HG03442 (cell line): ENCODE data around the gene KCNQ1.
"Not testable (repeated sequence)": the region's sequence is repeated elsewhere in the genome, so short reads cannot be mapped to it uniquely, and the experiment has no call there.

Source experiments
- ATAC-seq: cut with Tn5 transposase; IDR thresholded peaks from one replicate; pipeline ENCODE4 v1.9.1; 2021; ENCODE audit warnings: mild to moderate bottlenecking, moderate library complexity; ENCODE audit not compliant: unreplicated experiment

KCNQ1 gene

DNA sequence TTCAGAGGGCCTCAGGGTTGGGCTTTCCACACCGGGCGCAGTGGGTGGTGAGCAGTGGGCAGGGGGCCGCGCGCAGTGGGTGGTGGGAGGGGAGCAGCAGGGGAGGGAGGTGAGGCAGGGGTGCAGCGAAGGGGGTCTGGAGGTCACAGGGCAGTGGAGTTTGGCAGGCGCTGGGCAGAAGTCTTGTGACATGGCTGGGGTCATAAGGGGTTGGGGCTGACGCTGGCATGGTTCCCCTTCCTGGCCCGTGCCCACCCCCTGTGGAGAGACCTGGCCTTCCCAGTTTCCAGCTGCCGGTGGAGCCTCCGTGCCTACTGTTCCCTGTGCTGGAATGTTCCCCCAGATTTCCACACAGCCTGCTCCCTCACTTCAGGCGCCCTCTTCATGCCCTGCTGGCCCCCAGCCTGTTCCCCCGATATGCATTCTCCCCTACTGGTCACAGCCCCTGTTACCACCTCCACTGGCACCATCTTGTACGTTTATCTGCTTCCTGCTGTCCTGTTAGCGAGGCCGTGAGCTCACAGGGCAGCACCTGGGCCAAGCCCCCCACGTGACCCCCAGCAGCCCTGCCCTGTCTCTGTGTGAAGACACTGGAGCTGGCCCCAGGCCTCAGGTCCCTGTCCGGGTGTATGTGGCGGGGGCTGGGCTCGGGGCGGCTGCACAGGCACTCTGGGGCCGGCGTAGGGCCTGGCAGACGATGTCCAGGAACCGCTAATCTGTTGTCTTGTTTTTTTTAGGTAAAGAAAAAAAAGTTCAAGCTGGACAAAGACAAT, 143.4 kb downstream of the KCNQ1 start:
- ATAC-seq: no peak

DNA sequence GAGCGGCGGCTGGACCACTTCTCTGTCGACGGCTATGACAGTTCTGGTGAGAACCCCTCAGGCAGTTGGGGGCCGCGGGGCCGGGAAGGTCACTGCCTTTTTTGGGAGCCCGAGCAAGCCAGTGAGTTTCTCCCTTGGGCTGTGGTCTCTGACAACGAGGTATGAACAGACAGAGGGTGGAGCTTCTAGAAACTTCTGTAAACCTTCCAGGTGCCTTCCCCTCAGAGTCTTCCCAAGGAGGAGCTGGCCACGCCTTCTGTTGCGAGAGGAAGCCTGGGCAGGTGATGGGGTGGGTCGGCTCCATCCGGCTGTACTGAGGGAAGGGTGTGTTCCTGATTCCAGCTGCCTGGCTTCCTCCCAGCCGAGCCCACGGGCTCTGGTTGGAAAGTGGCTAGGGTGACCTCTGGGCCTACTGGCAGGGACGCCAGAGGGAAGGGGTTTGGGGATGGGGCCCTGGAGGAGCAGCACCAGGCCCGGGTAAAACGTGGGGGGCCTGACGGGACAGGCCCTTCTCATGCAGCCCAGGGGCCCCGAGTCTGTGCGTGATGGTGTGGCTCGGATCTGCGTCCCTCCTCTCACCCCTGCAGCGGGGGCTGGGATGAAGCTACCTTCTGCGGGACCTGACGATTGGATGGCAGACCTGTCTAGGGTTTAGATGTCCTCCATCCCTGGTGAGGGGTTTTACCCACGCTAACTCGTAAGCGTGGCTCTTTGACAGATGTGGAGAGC, 144.2 kb downstream of the KCNQ1 start:
- ATAC-seq: no peak

DNA sequence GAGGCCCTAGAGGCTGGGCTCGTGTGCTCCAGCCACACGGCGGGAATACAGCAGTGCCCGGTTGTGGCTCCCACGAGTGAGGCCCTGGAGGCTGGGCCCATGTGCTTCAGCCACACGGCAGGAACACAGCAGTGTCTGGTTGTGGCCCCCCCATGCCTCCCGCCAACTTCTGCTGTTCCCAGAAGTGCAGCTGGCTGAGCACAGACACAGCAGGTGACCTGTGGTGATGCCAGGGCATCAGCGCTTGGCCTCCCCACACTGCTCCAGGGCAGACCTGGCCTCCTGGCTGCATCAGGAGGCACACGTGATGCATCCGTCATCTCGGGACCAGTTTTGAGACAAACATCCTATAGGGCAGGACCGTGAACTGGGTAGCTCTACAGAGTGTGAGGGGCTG, 144.7 kb downstream of the KCNQ1 start:
- ATAC-seq: no peak

DNA sequence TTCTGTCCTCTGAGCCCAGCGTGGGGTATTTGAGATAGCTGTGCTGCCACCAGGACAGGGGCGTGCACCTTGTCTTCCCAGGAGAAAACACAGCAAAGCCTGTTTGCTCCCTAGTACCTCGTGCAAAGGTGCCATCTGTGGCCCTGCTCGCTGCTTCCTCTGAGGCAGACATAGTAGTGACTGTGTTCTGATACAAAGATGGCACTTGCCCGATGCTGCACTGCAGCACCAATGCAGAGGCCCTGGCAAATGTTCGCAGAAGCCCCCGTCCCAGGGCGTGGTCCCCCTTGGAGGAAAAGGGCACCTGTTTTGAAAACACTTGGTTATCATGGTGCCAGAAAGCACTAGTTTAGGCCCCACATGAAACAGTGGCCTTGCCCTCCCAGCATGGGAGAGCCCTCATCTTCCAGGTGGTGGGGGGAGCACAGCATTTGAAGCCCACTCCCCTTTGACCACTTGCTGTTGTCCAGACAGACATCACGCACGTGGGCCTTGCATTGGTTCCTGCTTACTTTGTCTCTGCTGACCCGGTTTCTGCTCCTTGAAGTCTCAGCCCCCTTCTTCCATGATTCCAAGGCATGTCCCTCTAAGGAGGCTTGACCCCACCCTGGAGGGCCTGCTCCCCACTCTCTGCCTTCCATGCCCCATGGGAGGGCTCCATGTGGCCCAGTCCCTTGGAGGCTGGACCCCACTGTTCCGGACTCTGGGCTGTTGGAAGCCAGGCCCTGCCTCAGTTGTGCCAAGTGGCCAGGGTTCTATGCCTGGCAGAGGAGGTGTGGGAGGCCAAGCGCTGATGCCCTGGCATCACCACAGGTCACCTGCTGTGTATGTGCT, 145.5 kb downstream of the KCNQ1 start:
- no peak for ATAC-seq

DNA sequence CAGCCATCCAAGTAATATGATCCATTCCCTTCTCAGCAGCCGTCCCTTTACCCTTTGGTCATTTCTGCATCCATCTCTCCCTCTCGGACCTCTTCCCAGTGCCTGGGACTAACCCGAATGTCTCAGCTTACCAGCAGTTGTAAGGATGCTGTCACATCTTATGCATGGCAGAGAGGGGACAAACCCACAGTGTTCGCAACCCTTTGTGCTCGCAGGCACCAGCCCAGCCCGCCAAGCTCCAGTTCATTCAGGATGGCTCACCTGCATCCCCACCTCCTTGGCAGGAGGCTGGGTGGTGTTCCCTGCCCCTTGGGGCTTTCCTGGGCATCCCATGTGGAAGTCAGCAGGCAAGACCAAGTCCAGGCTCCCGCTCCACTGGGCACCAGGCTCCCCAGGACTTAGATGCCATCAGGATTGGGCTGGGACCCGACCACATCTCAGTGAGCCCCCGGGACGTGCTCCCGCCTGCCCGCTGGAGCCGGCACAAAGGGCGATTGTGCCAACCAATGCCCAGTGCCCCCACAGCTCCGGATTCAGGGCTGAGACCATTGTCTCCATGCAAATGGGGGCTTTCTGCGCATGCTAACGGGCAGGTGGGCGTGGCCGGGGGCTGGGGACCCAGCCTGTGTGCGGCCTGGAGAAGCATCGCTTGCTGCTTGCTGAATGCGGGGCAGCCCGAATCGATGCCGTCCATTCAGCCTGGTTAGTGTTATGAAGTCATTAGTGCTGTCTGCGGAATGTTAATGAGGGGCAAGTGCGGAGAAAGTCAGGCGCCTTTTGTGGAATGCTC, 146.4 kb downstream of the KCNQ1 start:
- ATAC-seq: no peak

DNA sequence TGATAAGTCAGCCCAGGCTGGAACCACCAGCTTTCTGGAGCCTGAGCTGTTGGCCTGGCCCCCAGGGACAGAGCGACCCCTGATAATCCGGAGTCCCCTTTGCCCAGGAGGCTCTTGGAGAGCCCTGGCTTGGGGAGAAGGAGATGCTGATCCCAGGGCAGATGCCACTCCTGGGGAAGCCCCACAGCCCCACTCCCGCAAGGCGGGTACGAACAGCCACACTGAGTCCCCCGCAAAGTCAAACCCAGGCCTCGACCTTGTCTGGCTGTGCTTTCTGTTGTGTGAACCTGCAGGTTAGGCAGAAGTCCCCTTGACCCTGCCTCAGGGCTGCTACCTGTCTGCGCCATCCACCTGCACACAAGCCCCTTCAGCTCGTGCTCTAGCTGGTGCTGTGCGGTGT, 147.0 kb downstream of the KCNQ1 start:
- no peak for ATAC-seq

DNA sequence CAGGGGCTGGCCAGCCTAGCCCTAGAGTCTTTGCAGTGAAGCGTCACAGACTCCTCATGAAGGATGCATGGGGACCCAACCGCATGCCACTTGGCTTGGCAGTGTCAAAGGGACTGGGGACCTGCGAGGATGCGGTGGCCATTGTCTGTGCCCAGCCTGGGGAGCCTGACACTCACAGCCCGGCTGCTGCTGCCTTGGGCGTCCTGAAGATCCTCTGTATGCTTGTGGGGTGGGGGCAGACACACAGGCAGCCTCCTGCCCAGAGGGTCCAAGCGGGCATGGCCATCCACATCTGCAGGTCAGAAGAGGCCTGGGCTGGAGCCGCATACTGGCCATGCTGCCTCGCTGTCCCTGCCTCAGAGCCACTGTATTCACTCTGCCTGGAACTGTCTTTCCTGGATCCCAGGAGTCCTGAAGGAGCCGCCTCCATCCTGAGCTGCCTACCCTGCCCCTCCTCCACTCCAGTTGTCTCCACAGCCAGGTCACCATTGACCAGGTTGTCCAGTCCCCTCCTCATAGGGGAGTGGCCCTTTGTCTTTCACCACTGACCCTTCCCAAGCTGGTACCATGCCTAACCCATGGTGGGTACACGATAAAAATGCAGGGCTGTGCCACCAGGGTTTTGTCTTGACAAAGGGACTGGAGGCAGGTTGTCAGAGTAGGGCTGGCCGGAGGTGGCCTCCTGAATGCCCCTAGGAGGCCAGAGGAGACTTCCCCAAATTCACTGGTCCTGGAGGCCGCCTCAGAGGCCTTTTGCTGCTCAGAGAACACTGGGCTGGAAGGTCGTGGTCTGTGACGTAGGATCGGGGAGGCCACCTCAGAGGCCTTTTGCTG, 148.0 kb downstream of the KCNQ1 start:
- no peak for ATAC-seq

DNA sequence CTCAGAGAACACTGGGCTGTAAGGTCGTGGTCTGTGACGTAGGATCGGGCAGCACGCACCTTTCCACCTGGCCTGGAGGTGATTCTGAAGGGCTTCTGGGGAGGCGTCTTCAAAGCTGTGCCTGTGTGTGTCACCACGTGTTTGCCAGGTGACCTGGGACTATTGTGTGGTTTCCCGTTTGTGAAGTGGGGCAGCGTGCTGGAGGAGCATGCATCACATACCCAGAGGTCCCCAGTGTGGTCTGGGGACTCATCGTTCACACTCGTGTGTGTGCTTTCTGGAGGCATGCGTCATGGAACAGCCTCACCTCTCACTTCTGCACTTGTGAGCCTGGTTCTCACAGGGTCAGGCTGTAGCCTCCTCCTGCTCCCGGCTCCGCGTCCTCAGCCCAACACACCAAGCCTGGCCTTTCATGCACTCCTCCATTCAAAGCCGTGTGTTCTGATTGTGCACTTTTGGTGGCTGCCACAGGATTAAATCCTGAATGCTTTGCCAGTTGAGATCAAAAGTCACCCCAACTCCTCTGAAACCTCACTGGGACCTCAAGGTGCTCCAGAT, 148.7 kb downstream of the KCNQ1 start:
- ATAC-seq: no peak

DNA sequence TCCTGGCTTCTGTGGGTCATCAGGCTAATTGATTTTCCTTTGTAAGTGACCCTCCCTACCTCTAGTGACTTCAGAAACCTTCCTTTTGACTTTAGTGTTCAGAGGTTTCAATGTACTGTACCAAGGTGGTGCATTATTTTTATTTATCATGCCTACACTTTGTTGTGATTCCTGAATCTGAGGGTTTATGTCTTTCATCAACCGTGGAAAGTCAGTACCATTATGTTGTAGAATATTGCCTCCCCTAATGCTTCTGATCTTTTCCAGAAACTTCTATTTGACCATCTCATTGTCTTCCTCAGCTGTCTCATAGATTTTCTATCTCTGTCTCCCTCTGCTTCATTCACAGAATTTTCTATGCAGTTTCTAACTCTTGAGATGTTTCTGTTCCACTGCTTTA, 149.5 kb downstream of the KCNQ1 start:
- ATAC-seq: no peak

DNA sequence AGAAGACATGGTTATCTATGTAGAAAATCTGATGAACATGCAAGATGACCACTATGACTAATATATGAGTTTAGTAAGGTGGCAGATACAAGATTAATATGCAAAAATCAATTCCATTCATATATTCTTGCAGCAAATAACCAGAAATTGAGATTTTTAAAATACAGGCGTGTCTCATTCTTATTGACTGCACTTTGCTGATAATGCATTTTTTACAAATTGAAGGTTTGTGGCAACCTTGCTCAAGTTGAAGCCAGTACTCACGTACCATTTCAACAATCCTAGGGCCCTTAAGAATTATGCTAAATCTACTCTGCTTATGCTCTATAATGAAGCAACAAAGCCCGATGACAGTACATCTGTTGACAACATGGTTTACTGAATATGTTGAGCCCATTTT, 150.4 kb downstream of the KCNQ1 start:
- ATAC-seq: no peak

DNA sequence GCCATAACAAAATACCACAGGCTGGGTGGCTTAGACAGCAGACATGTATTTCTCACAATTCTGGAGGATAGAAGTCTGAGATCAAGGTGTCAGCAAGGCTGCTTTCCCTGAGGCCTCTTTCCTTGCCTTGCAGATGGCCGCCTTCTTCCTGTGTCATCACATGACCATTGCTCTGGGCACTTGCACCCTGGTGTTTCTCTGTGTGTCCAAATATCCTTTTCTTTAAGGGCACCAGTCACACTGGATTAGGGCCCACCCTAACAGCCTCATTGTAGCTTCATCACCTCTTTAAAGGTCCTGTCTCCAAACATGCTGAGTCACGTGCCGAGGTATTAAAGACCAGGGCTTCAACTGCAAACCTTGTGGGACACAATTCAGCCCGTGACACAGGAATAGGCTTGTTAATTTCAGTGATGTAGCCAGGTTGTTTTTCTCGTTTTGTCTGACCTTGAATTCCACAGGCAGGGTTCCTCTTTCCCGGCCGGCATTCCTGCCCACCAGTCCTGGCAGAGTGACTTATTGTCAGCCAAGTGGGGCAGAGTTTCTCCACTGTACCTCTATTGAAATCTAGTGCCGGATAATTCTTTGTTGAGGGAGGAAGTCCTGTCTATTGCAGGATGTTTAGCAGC, 154.9 kb downstream of the KCNQ1 start:
- no peak for ATAC-seq

DNA sequence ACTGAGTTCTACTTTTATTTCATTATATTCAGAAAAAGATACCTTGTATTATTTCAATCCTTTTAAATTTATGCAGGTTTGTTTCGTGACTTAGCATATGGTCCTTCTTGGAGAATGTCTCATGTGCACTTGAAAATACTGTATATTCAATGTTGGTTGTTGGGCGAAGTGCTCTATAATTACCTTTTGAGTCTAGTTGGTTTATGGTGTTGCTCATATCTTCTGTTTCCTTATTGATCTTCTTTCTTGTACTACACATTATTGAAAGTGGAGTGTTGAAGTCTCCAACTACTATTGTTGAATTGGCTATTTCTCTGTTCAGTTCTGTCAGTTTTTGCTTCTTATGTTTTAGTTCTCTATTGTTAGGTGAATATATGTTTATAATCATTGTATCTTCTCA, 164.5 kb downstream of the KCNQ1 start:
- ATAC-seq: no peak

DNA sequence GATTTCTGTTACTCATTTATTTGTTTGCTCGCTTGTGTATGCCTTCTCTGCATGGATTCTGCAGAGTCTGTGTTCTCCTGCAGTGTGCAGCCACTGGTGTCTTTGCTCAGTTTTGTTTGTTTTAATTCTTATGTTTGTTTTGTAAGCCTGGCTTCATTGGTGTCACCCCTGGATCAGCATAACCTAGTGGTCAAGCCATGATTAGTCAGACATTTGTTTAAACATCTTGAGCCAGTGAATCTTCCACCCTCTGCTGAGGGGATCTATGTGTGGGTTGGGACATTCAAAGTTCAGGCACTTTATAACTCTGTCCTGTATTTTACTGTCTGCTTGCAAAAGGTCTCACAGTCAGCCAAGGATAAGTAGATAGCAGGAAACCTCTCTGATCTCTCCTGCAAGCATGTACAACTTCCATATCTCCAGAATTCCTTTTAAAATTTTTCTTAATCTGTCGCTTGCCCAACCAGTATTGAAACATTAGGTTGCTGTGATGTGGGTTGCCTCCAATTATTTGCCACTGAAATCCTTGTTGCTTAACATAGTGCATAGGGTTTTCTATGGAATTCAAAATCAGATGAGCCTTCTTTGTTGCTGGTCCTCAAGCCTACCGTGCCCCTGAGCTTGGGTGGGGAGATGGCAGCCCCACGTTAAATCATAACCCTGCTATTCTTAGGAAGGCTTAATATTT, 168.2 kb downstream of the KCNQ1 start:
- ATAC-seq: no peak

DNA sequence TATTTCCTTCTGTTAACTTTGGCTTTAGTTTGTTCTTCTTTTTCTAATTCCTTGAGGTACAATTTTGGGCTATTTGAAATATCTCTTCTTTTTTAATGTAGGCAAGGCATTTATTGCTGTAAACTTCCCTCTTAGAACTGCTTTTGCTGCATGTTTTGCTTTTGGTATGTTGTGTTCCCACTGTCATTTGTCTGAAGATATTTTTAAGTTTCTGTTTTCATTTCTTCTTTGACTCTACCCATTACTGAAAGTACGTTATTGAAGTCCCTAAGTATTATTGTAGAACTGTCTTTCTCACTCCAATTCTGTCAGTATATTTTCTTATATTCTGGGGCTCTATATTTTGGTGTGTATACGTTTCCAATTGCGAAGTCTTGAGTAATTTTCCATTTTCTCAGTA, 177.1 kb downstream of the KCNQ1 start:
- no peak for ATAC-seq

DNA sequence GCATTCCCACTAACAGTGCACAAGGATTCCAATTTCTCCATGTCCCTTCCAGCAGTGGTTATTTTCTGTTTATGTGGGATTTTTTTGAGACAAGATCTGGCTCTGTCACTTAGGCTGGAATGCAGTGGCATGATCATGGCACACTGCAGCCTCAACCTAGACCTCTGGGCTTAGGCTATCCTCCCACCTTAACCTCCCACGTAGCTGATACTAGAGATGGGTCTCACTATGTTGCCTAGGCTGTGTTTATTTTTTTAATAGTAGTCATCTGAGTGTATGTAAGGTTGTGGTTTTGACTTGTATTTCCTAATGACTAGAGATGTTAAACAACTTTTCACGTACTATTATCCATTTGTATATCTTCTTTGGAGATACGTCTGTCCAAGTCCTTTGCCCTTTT, 180.4 kb downstream of the KCNQ1 start:
- ATAC-seq: no peak

DNA sequence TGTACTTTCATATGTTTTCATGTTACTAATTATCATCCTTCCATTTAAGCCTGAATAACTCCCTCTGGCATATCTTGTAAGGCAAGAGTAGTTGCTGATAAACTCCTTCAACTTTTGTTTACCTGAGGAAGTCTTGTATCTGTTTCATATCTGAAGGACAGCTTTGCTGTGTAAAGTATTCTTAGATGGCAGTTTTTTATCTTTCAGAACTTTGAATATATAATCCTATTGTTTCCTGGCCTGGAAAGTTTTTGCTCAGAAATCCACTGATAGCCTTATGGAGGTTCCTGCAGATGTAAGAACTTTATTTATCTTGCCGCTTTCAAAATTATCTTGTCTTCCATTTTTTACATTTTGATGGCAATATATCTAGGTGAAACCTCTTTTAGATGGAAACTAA, 185.9 kb downstream of the KCNQ1 start:
- ATAC-seq: no peak

DNA sequence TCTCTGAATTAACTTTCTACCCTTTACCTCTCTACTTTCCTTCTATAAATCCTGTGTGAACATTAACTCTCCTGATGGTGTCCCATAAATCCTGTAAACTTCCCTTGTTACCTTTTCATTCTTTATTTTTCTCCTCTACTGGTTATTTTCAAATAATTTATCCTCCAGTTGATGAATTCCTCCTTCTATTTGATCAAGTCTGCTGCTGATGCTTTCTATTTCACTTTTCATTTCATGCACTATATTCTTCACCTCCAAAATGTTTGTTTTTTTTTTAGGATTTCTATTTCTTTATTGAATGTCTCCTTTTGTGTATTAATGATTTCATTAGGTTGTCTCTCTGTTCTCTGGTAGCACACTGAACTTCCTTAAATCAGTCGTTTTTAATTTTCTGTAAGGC, 186.4 kb downstream of the KCNQ1 start:
- ATAC-seq: no peak

DNA sequence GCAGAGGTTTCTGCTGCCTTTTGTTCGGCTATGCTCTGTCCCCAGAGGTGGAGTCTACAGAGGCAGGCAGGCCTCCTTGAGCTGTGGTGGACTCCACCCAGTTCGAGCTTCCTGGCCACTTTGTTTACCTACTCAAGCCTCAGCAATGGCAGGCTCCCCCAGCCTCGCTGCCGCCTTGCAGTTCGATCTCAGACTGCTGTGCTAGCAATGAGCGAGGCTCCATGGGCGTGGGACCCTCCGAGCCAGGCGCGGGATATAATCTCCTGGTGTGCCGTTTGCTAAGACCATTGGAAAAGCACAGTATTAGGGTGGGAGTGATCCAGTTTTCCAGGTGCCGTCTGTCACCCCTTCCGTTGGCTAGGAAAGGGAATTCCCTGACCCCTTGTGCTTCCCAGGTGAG, 195.0 kb downstream of the KCNQ1 start:
- not testable (repeated sequence) for ATAC-seq

DNA sequence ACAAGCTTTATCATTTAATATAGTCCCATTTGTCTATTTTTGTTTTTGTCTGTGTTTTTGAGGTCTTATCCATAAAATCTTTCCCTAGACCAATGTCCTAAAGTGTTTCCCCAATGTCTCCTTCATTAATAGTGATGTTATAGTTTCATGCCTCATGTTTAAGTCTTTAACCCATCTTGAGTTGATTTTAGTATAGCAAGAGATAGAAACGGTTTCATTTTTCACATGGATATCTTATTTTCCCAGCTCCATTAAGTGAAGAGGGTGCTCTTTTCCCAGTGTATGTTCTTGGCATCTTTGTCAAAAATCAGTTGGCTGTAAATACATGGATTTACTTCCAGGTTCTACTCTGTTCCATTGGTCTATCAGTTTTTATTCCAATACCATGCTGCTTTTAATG, 196.8 kb downstream of the KCNQ1 start:
- ATAC-seq: no peak
